ENCODE results near the gene FHOD3. TPM values are rescaled to one million over a fixed set of nuclear protein-coding genes. Genes with fewer than 3 reads are reported as not detected.

The FHOD3 gene
- total and polyA plus RNA-seq, 2 of the 4 experiments (the other 2 are of a cell fraction), result 14.6 to 16.0 TPM

DNA sequence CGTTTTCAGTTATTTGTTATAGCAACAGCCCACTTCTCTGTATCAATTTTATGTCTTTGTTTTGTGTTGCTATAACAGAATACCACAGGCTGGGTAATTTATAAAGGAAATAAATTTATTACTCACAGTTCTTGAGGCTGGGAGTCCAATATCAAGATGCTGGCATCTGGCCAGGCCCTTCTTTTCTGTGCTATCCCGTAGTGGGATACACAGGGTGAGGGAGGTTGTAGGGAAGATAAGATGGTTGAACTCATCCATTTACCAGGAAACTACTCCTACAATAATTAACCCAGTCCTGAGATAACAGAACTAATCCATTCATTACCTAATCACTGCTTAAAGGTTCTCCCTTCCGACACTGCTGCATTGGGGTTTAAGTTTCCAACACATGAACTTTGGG lies 310.6 kb downstream of the FHOD3 start:
- Histone ChIP-seq H2AFZ (replicated peaks; ENCODE audit: low read length, poor library complexity) (no peak overlapping the region), H3K23ac (ENCODE audit: low read depth, low read length) (no peak overlapping the region), H3K4me2 (ENCODE audit: low read depth, low read length) (no peak overlapping the region), H4K5ac (ENCODE audit: low read depth, low read length) (no peak overlapping the region), H3K79me1 (ENCODE audit: low read depth in 1 of 2, low read length in 2 of 2) (no peaks in the 10 kb centered on the region), H3K9ac (ENCODE audit: low read depth, low read length) (no peak overlapping the region), H2BK20ac (ENCODE audit: low read depth, low read length) (no peak overlapping the region), H3K27ac (ENCODE audit: insufficient read depth, low read length) (no peak overlapping the region), H3K36me3 (ENCODE audit: control insufficient read depth, insufficient read depth, low read length) (no peaks in the 10 kb centered on the region; the same call in 1 of the 2 replicates), H3K9me1 (ENCODE audit: insufficient read depth, low read length) (0 out of 2 replicates have a peak, but pooled peaks cover 3% of the 10 kb centered on the region), H3K27me3 (ENCODE audit: control insufficient read depth, insufficient read depth, low read length) (no peaks in the 10 kb centered on the region), H2BK5ac (ENCODE audit: low read depth, low read length, poor library complexity, severe bottlenecking) (no peak overlapping the region), H3K9me3 (ENCODE audit: control insufficient read depth, insufficient read depth, low read length) (no peaks in the 10 kb centered on the region), H2AK9ac (replicated peaks; ENCODE audit: low read depth, low read length, poor library complexity) (no peak overlapping the region), H4K8ac (ENCODE audit: low read depth in 2 of 2, low read length in 2 of 2) (no peak overlapping the region), H3K4me1 (ENCODE audit: control insufficient read depth, insufficient read depth, low read length) (no peaks in the 10 kb centered on the region), H2BK120ac (ENCODE audit: low read depth, low read length) (no peak overlapping the region), H2BK15ac (ENCODE audit: low read depth, low read length) (no peak overlapping the region), H3K18ac (ENCODE audit: low read depth, low read length) (no peak overlapping the region), H3K4me3 (ENCODE audit: insufficient read depth, low read depth, low read length) (no peak overlapping the region), H3K14ac (replicated peaks; ENCODE audit: low read depth, low read length) (no peak overlapping the region), H3K4ac (ENCODE audit: low read depth, low read length) (no peak overlapping the region), H3K56ac (ENCODE audit: extremely low read depth, insufficient read depth, low read length) (no peak overlapping the region), H2AK5ac (ENCODE audit: low read depth, low read length) (no peak overlapping the region), H4K20me1 (ENCODE audit: insufficient read depth, low read length) (no peaks in the 10 kb centered on the region), H4K91ac (ENCODE audit: insufficient read depth, low read depth, low read length) (no peak overlapping the region)
- CTCF ChIA-PET, result no interaction called here
- no TSS peak for BruUV-seq (replicated peaks)
- POLR2A ChIA-PET (ENCODE audit: unreplicated experiment), result no interaction called here
- DNase-seq, result no peak
- ATAC-seq (ENCODE audit: low read depth), result no peak
- TF ChIP-seq MAFK (IDR thresholded peaks at IDR 0.05; ENCODE audit: low read depth, low read length), result no peak
- dilution Hi-C loops (cut with HindIII; ENCODE audit: low sequenced_read_pairs, unreplicated experiment) (no loop called here), in situ Hi-C loops (cut with MboI; ENCODE audit: low sequenced_read_pairs) (no loop called here), intact Hi-C loops (cut with micrococcal nuclease) (no loop called here)
- no CpG with 5 or more reads among the region's 3 CpGs for WGBS, 2 experiments (ENCODE audit: extremely low coverage in 2 of 2, insufficient read length in 1 of 2)

All from IMR-90 (cell line).